ENCODE measurements around the gene MSI2. TPM values are rescaled to one million over a fixed set of nuclear protein-coding genes. Genes with fewer than 3 reads are reported as not detected.

MSI2 gene
- total RNA-seq, 1 donor from 2014 or later: 26.6 TPM

GRCh38 chr17:57425903-57426880 is 169.9 kb downstream of the MSI2 start:
- TF ChIP-seq, protein P1, sequence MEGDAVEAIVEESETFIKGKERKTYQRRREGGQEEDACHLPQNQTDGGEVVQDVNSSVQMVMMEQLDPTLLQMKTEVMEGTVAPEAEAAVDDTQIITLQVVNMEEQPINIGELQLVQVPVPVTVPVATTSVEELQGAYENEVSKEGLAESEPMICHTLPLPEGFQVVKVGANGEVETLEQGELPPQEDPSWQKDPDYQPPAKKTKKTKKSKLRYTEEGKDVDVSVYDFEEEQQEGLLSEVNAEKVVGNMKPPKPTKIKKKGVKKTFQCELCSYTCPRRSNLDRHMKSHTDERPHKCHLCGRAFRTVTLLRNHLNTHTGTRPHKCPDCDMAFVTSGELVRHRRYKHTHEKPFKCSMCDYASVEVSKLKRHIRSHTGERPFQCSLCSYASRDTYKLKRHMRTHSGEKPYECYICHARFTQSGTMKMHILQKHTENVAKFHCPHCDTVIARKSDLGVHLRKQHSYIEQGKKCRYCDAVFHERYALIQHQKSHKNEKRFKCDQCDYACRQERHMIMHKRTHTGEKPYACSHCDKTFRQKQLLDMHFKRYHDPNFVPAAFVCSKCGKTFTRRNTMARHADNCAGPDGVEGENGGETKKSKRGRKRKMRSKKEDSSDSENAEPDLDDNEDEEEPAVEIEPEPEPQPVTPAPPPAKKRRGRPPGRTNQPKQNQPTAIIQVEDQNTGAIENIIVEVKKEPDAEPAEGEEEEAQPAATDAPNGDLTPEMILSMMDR (conservative IDR thresholded peaks at IDR 0.05; ENCODE audit: low read depth, low read length): no peak
- no peak overlapping the region for H3K4me3 ChIP-seq (ENCODE audit: low read depth, low read length)
- DNase-seq (ENCODE audit: low read depth): no peak

GRCh38 chr17:57429966-57430365 is 173.6 kb downstream of the MSI2 start:
- TF ChIP-seq, protein P1 (conservative IDR thresholded peaks at IDR 0.05; ENCODE audit: low read depth, low read length): no peak
- no peak overlapping the region for H3K4me3 ChIP-seq (ENCODE audit: low read depth, low read length)
- DNase-seq (ENCODE audit: low read depth): no peak

- no peak for DNase-seq (ENCODE audit: low read depth)
- TF ChIP-seq, protein P1 (conservative IDR thresholded peaks at IDR 0.05; ENCODE audit: low read depth, low read length): no peak
- H3K4me3 ChIP-seq (ENCODE audit: low read depth, low read length): no peak overlapping the region
These were observed 175.1 kb downstream of the MSI2 start for GRCh38 chr17:57431415-57431814.

DNA sequence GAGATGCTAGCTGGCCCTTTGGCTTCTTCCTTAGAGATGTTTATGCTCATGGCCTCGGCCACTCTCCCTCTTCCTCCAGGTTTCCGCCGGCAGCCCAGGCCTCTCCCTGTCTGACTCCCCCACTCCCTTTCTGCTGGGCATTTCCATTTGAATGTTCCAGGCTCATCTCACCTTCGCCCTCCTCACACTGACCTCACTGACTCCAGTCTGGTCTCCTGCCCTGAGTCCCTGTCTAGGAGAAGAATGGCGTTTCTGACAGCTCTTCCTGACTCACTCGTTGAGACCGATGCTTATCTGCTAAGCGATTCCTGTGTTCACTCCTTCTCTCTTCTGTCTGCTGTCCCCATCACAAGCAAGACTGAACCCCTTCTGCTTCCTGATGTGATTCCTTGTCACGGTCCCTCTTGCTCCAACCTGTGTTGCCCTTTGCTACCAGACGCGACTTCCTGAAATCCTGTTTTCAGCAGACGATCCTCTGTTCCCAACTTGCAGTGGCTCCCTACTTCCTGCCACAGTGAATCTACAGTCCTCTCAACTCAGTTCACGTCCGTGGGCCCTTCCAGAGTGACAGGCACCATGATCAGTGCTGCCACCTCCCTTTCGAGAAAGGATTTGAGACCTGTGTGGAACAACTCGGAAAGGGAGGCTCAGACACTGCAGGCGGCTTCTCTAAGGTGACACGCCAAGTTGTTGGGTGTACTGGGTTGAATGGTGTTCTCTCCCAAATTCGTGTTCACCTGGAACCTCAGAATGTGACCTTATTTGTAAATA is 176.4 kb downstream of the MSI2 start:
- H3K4me3 ChIP-seq (ENCODE audit: low read depth, low read length): no peak overlapping the region
- TF ChIP-seq, protein P1 (conservative IDR thresholded peaks at IDR 0.05; ENCODE audit: low read depth, low read length): no peak
- DNase-seq (ENCODE audit: low read depth): no peak

DNA sequence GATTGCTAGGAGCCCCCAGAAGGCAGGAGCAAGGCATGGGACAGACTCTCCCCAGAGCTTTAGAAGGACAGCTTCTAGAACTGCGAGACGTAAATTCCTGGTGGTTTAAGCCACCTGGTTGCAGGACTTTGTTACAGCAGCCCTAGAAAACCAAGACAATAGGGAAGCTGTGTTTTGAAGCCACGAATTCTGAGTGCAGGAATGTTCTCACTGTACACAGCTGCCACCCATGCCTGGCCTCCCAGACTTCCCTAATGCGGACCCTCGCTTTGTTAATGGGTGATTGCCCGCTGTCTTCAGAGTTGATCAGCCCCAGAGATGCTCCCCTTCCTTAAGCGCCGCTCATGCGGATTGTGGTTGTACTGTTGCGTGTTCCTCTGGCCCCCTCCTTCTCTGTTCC is 177.1 kb downstream of the MSI2 start:
- no peak overlapping the region for H3K4me3 ChIP-seq (ENCODE audit: low read depth, low read length)
- DNase-seq (ENCODE audit: low read depth): no peak
- TF ChIP-seq, protein P1 (conservative IDR thresholded peaks at IDR 0.05; ENCODE audit: low read depth, low read length): no peak

- DNase-seq (ENCODE audit: low read depth): no peak
- TF ChIP-seq, protein P1 (conservative IDR thresholded peaks at IDR 0.05; ENCODE audit: low read depth, low read length): no peak
- no peak overlapping the region for H3K4me3 ChIP-seq (ENCODE audit: low read depth, low read length)
These were observed 178.0 kb downstream of the MSI2 start for GRCh38 chr17:57434361-57434760.
